GM23248 (cell line): Measurements from ENCODE around the gene OTULINL.

Experiments used
- EZH2 ChIP-seq: fragments of 200-600 bp; sonication (generic); IDR thresholded peaks from 2 replicates; pipeline ENCODE4 v1.6.1; 2018; ENCODE audit warnings: antibody characterized with exemption, mild to moderate bottlenecking; ENCODE audit not compliant: insufficient read depth, poor library complexity, severe bottlenecking
- EZH2phosphoT487 ChIP-seq: fragments of 200-600 bp; sonication (generic); IDR thresholded peaks from 2 replicates; pipeline ENCODE4 v1.6.1; 2018; ENCODE audit warnings: antibody characterized with exemption, moderate library complexity, mild to moderate bottlenecking, low read depth; ENCODE audit not compliant: insufficient read depth

DNA sequence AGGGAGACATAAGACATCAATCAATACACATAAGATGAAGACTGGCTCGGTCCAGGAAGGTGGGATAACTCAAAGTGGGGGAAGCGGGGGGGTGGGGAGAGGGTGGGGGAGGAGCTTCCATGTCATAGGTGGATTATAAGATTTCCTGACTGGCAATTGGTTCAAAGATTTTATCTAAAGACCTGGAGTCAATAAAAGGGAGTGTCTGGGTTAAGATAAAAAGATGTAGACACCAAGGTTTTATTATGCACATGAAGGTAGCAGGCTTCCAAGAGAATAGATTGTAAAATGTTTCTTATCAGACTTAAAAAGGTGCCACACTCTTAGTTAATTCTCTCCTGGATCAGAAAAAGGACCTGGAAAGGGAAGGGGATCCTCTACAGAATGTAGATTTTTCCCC is 25.6 kb upstream of the OTULINL start:
- no peak for TF ChIP-seq EZH2
- TF ChIP-seq EZH2phosphoT487: no peak
